NCI-H345 treated with DMSO at 0.1 percent for 48 hours (cell line): ENCODE results near the gene ATG10.
"Not testable (repeated sequence)": the region's sequence is repeated elsewhere in the genome, so short reads cannot be mapped to it uniquely, and the experiment has no call there.

ENCODE experiments used
- DNase-seq: peaks from one replicate; lab custom pipeline; 2025; ENCODE audit not compliant: unreplicated experiment; lab: John Stamatoyannopoulos, UW

Gene ATG10

DNA sequence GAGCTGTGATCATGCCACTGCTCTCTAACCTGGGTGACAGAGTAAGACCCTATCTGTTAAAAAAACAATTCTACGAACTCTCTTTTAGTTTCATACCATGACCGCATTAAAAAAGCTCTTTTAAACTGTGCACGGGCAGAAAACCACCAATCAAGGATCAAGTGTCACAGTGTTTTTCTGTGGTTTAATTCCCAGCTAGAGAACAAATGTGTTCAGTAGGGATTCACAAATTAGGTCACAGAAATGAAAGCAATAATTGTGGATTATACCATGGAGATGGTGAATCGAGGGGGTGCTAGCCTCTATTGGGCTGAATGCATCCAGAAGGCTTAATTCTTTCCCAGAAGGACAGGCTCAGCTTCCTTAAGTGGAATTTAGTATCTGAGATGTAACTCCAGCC is 79.1 kb downstream of the ATG10 start:
- DNase-seq: no peak

DNA sequence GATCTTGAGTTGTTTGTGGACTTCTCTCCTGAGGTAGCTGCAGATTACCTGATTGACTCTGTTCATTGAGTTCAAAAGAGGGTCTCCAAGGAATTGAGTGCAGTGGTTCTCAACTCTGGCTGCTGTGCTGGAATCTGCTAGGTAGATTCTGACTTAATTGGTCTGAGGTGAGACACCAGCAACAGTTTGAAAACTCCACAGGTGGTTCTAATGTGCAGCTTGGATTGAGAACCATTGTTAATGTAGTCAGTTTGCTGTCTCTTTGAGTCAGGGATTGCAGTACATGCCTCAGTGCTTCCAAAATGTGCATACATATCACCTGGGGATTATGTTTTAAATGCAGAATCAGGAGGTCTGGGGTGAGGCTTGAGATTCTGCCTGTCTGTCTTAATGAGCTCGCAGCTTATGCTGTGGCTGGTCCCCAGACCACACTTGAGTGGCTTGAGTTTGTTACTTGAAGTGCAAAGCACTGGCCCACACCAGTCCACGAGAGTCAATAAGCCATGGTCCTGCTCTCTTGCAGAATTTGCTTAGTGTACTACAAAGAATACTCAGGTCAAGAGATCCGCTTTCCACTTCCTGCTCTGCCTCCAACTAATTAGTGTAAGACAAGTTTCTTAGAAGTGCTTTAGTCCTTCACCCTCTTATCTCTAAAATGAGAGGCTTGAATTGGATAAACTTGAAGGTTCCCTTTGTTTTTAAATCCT is 82.3 kb downstream of the ATG10 start:
- no peak for DNase-seq

DNA sequence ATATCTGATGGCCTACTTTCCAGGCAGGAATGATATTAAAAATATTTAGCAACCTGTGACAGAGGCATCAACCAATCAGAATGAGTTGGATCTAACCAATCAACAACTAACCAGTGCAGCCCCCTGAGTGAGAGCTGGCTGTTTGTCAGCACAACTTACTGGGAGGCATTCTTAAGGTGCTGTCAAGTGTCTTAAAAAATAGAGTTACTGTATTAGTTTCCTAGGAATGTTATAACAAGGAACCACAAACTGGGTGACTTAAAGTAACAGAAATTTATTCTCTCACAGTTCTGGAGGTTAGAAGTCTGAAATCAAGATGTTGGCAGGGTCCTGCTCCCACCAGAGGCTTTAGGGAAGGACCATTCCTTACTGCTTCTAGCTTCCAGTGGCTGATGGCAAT is 85.2 kb downstream of the ATG10 start:
- DNase-seq: no peak

DNA sequence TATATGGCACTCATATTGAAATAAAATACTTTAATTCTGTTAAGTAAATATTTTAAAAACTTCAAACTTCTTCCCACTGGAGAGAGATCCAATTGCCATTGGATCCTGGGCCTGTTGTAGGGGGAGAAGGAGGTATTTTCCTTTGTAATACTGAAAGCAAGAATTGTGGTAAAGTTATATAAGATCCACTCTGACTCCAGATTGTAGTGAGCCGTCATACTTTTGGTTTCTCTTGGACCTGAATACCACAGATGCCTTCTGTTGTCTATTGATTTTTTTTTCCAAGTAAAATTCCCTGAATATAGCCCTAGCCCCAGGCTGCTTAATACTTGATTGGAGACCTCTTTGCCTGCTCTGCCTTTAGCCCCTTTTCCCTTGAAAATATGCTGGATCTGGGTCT is 86.9 kb downstream of the ATG10 start:
- no peak for DNase-seq

DNA sequence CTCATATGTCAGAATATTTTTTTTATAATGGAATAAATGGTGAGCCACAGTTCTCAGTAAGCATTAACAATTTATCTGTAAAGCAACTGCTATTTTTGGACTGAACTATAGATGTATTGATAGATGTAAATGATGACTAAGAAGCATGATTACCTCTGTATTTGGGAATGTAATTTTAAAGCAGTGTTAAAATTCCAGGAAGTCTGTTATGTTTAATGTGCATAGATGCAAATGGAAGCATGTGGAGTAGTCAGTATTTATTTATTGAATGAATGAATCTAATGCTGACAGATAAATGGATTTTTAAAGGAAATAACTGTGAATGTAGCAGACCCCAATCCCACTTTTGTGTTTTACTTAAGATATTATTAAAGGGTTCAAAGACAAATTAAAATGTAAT is 95.0 kb downstream of the ATG10 start:
- no peak for DNase-seq

DNA sequence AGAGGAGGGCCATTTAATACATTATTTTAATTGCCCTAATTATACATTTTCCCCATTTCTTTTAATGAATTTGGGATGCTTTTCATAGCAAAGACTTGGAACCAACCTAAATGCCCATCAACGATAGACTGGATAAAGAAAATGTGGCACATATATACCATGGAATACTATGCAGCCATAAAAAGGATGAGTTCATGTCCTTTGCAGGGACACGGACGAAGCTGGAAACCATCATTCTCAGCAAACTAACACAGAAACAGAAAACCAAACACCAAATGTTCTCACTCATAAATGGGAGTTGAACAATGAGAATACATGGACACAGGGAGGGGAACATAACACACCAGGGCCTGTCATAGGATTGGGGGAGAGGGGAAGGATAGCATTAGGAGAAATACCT is 96.2 kb downstream of the ATG10 start:
- DNase-seq: not testable (repeated sequence)

DNA sequence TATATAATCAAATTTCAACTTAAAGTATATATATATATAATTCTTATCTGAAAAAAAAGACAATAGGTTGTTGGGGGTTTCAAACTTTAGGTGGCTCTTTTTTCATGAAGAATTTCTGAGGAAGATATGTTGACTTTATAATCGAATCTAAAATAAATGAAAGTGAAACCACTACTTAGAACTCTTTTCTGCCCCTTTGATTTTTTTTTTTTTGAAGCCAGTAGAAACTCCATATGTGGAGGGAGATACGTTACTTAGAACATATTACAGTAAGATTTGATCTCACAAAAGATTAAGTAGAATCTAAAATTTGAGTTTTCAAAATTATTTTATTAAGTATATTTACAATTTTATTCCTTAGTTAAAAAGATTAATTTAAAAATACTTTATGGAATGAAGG is 96.9 kb downstream of the ATG10 start:
- DNase-seq: no peak

DNA sequence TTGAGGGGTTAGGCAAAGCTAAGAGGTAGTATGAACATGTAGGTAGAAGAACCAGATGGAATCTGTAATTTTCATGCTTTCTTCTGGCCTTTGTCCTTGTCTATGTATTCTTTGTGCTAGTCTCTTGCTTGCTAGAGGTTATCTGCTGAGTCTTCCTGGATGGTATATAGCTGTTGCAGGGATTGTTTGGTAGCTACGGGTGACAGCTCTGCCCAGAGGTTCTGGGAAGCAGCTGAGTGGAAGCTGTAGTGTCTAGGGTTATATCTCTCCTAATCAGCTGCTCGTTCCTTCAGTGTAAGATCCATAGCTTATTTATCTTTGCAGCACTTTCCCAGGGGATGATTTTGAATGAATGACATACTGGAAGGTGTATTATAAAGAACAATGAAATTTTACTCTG is 100.3 kb downstream of the ATG10 start:
- DNase-seq: no peak

DNA sequence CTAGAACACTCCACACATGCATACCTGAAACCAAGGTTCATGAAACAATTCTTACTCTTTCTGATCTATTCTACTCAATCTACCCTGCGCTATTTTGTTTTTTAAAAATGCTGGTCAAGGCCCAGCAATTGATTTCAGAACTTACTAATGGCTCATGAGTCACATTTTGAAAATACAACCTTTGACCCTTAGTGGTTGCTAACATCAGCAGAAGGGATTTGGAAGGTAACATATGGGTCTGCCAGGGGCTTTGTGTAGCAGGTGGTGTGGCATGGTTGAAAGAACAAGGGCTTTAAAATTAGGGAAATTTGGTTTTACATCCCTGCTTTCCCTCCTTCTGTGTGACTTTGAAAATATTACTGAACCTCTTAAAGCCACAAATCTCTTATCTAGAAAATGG is 101.4 kb downstream of the ATG10 start:
- no peak for DNase-seq

DNA sequence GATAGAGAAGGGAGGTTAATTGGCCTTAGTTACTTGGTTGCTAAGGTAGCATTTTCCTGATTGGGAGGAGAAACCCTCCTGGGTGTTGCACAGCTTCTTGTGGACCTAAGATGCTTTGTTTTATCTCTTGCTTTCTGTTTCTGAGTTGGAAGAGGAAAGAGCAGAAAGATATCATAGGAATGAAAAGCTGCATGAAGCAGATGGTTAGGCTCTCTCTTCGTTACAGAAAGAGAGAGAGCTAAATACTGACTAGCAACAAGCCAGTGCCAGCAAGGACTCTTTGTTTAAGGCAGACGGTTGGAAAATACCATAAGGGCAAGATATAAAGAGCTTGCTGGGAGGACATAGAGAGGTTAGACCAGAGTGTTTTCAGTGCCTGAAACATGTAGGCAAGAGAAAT is 103.1 kb downstream of the ATG10 start:
- DNase-seq: no peak

DNA sequence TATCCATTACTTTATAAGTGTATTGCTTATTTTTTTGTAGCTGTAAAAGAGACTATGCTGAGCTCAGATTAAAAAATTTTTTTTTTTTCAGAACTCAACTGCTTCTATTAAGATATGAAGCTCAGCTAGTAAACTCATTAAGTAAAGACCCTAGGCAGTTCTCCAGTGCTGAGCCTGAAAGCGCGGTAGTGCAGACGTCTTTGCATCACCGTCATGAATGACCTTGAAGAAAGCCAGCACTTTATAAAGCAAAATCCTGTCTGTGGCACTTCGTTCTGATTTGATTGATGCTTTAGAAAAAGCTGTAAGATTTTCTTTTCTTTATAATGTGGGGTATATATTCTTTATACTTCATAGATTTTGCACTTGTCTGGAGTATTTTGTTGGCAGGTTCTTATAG is 105.7 kb downstream of the ATG10 start:
- DNase-seq: no peak

DNA sequence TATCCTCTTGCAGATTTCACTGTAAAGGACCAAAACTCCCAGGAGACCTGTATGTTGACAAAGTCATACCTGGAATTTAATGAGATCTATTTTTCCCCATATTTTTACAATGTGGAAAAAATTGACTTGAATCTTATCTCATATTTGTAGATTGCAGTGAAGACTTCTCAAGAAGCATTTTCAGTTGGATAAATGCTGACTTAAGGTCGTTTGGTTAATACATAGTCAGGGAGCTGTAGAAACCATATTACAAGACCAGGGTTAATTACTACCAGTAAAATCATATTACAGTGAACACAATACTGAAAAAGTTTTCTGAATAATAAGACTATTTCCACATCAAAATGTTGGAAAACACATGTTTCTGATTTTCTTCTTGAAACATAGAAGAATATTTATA is 119.8 kb downstream of the ATG10 start:
- no peak for DNase-seq

DNA sequence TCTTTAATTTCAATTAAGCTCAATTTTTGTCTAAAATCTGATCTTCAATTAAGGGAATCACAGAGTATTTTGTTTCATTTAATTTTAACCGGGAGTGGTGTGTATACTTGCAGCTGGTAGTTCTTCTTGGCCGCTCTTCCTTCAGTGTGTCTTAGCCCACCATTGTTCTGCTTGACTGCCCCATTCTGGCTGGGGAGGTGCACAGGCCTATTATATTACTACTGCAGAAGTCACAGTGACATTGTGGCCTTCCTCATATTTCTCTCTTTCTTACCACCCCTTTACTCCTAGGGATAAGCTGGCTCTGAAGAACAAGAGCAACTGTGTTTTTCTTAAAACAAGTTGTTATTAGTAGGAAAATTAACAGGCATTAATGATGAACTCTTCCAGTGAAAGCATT is 123.7 kb downstream of the ATG10 start:
- no peak for DNase-seq

DNA sequence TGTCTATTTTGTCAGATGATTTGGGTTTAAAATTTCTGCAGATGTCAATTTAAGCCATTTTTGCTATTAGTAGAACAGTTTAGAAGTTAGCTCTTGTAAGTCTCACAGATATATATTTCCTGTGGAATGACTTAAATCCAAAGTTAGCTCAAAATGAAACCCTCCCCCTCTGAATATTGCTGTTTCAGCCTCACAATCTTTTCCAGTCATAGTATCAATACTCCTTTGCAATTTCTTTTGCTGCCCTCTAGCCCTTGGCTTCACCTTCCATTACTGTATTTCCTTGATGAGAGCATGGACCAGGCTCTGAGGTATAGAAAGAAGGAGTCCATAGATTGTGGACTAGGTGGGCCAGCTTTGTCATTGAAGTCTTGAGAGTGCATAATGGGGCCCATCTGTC is 124.4 kb downstream of the ATG10 start:
- DNase-seq: no peak

DNA sequence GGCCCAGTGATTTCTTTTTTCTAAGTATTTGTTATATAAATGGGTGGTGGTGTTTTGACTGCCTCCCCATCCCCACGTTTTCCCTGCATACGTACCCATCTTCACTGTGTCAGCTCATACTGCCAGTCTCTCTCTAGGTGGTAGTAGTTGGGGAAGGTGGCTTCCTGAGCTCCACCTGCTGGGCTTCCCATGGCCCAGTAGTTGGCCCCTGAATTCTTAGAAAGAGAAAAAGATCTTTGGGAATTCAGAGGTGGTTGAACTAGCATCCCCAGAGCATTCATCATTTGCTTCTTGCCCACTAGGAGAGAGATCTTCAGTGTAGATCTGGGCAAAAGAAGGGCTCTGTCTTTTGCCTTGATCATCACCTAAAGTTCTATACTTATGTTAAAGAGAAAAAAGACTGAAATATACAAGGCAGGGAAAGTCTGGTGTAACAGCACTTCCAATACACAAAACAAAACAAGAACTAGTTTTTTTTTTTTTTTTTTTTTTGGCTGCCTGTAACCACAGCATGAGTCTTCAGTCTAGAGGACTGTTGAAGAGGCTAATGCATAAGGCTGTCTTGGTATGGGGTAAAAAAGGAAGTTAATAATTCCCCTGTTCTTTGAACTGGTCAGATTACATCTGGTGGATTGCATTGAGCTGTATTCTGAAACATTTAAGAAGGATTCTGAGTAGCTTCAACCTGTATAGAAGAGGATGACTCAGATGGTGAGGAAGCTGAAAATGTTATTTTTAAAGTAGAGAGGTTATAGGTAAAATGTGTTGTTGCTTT is 128.7 kb downstream of the ATG10 start:
- no peak for DNase-seq

DNA sequence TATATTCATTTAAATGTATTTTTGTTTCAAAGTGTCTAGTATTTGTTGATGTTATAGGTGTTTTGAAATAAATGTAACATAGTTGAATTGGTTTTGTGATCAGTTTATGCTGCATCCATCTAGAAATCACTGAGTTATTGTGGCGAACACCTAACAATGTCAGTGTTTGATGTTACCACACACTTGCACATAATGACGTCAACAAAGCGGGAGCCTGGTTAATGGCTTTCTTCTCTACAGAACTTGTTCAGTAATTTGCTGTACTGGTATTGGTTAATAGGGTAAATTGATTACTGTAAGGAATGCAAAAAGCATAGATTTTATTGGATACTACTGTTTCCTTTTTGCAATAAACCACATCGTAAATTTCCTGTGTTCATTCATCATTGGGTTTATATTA is 133.0 kb downstream of the ATG10 start:
- no peak for DNase-seq

DNA sequence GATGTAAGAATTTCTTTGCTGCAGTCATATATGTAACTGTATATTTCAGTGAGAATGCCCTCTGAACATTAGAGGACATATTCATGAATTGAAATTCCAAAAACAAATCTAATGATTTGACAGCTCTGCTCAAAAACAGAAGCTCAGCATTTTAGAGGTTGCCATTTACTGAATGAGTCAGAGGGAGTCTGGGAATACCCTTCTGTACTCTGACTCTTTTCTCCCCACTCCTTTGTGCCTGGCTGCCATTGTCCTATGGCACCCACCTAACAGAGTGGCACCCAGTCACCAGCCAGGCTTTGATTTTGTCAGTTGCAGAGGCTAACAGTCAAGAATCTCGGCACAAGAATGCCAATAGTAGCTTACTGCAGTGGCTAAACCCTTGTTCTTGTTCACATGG is 133.6 kb downstream of the ATG10 start:
- DNase-seq: no peak

DNA sequence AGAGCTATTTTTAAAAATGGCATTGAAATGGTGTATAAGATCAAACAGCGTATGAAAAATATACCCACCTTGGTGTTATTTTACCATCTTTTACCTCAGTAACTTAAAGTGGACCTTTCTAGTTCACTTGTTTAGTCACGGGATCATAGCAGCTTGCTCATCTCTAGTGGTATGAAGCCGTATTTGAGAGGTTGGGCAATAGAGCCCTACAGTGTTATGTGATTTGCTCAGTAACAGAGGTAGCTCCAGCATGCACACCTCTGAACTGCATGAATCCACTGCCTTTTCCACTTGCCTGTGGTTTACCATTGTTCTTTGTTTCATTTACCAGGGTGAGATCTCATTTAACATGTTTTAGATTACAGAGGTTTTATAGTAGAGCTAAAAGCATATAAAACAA is 134.4 kb downstream of the ATG10 start:
- DNase-seq: no peak

DNA sequence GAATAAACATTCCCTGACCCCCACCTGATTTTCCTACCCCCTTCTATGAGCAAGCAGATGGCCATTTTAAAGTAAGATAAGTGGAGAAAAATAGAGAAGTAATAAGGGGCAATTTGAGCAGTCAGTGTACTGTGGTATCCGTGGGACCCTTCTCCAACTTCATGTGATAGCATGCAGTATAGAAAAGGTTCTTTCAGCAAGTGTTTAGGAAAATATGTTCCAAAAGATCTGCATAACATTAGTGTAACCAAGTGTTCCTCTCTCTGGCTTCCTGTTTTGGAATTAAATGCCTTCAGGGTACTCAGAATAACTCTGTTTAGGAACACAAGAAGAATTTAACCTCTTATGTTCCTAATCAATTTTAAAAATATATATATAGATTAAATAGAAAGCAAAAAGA is 134.9 kb downstream of the ATG10 start:
- no peak for DNase-seq

DNA sequence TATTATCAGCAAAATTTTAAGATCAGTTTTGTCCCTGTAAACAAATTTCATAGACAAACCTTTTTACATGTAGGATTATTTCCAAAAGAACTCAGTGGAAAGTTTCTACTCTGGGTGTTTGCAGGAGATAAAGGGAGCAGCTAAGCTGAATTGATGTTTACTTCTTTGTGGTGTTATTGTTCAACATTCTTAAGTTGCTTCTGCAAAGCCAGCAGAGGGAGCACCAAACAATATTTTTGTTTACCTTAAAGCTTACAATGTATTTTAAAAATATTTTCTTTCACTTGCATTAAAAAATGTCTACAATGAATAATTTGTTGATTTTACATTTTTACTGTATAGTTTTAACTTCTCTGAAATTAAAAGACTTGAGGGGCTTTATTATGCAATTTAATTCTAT is 135.4 kb downstream of the ATG10 start:
- no peak for DNase-seq

DNA sequence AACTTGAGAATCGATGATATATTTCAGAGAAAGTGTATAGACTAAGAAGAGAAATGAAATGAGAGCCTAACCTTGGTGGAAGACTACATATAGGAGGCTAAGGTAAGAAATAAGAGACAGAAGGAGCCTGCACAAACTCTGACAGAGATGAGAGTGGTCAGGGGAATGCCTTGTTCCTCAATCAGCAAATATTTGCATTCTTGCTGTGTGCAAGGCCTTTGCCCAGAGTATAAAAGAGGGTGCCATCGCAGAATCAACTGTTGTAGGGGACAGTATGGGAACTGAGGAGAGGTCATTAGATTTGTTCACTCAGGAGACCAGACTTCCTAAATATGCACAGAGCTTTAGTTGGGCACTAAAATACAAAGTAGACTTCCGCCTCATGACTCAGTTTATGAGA is 137.2 kb downstream of the ATG10 start:
- no peak for DNase-seq

DNA sequence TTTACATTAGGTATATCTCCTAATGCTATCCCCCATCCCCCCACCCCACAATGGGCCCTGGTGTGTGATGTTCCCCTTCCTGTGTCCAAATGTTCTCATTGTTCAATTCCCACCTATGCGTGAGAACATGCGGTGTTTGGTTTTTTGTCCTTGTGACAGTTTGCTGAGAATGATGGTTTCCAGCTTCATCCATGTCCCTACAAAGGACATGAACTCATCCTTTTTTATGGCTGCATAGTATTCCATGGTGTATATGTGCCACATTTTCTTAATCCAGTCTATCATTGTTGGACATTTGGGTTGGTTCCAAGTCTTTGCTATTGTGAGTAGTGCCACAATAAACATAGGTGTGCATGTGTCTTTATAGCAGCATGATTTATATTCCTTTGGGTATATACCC is 138.1 kb downstream of the ATG10 start:
- not testable (repeated sequence) for DNase-seq

DNA sequence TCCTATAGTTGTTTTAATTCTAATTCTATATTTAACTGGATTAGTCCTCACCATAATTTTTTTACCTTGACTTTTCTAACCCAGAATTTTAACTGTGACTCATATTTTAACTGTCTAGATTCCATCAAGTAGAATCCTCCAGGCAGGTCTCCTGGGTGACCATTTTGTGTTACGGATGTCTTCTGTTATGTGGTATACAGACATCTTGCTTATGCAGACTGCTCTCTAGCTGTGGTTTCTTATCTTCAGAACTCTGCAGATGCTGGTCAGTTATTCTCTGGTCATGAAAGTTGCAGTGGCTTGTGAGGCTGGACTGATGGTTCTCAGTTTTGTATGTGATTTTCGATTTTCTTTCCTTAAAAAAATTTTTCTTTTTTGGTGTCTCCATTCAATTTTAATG is 139.4 kb downstream of the ATG10 start:
- no peak for DNase-seq
